ENCODE measurements around the gene CLSTN2. TPM values are rescaled to one million over a fixed set of nuclear protein-coding genes. Genes with fewer than 3 reads are reported as not detected.

Gene CLSTN2
- total and polyA plus RNA-seq, 12 donors: 0.67 to 17.8 (median 5.3) TPM

- WGBS, 4 donors: 54 to 70% (median 63%) methylated on average over 4 of the region's 4 CpGs
- TF ChIP-seq CTCF (IDR thresholded peaks at IDR 0.05) (no peak), POLR2A (IDR thresholded peaks at IDR 0.05) (no peak)
- intact Hi-C loops (cut with DNase I): no loop called here
Observed at GRCh38 chr3:140505876-140506275, 570.9 kb downstream of the CLSTN2 start.

GRCh38 chr3:140508550-140508949, 573.6 kb downstream of the CLSTN2 start:
- Histone ChIP-seq H3K27me3 (no peaks in the 10 kb centered on the region), H3K9me3 (replicated peaks in 1 of 3) (no peaks in the 10 kb centered on the region), H3K4me1 (replicated peaks in 1 of 2) (no peaks in the 10 kb centered on the region), H3K36me3 (replicated peaks in 1 of 2) (no peaks in the 10 kb centered on the region), H3K27ac (no peak overlapping the region), H3K4me3 (no peak overlapping the region)
- no peak for DNase-seq
- 45 to 80% (median 71%) methylated on average over 3 of the region's 3 CpGs for WGBS, 4 donors
- no peak for TF ChIP-seq POLR2A (IDR thresholded peaks at IDR 0.05)
- TF ChIP-seq CTCF (IDR thresholded peaks at IDR 0.05): no peak
- intact Hi-C loops (cut with DNase I): no loop called here

More at GRCh38 chr3:140505876-140506275, 570.9 kb downstream of the CLSTN2 start:
- H3K4me1 ChIP-seq (replicated peaks in 1 of 2): no peaks in the 10 kb centered on the region
- no peaks in the 10 kb centered on the region for H3K27me3 ChIP-seq
- H3K27ac ChIP-seq: no peak overlapping the region
- H3K9me3 ChIP-seq (replicated peaks in 1 of 3): no peaks in the 10 kb centered on the region
- no peaks in the 10 kb centered on the region for H3K36me3 ChIP-seq (replicated peaks in 1 of 2)
- no peak for DNase-seq
- H3K4me3 ChIP-seq: no peak overlapping the region

- intact Hi-C loops (cut with DNase I): no loop called here
- Histone ChIP-seq H3K36me3 (replicated peaks in 1 of 2) (no peaks in the 10 kb centered on the region), H3K4me3 (no peak overlapping the region), H3K27me3 (no peaks in the 10 kb centered on the region), H3K27ac (no peak overlapping the region), H3K9me3 (replicated peaks in 1 of 3) (no peaks in the 10 kb centered on the region), H3K4me1 (replicated peaks in 1 of 2) (no peaks in the 10 kb centered on the region)
- 38 to 67% (median 53%) methylated on average over 2 of the region's 2 CpGs for WGBS, 4 donors
- DNase-seq: no peak
- TF ChIP-seq CTCF (IDR thresholded peaks at IDR 0.05) (no peak), POLR2A (IDR thresholded peaks at IDR 0.05) (no peak)
Observed at GRCh38 chr3:140509534-140509933, 574.5 kb downstream of the CLSTN2 start.

GRCh38 chr3:140510303-140510861, 575.4 kb downstream of the CLSTN2 start:
- DNase-seq: no peak
- Histone ChIP-seq H3K27me3 (no peaks in the 10 kb centered on the region), H3K4me1 (replicated peaks in 1 of 2) (no peaks in the 10 kb centered on the region), H3K27ac (no peak overlapping the region), H3K4me3 (no peak overlapping the region), H3K36me3 (replicated peaks in 1 of 2) (no peaks in the 10 kb centered on the region), H3K9me3 (replicated peaks in 1 of 3) (no peaks in the 10 kb centered on the region)
- TF ChIP-seq CTCF (IDR thresholded peaks at IDR 0.05) (no peak), POLR2A (IDR thresholded peaks at IDR 0.05) (no peak)
- WGBS, 4 donors: 24 to 37% (median 29%) methylated on average over 6 of the region's 6 CpGs
- intact Hi-C loops (cut with DNase I): no loop called here
